HG03439 (cell line): ENCODE results near the gene POU3F1.

Source experiments
- ATAC-seq: cut with Tn5 transposase; IDR thresholded peaks from one replicate; pipeline ENCODE4 v1.9.1; 2021; ENCODE audit warnings: mild to moderate bottlenecking, moderate library complexity; ENCODE audit not compliant: unreplicated experiment

POU3F1 gene

DNA sequence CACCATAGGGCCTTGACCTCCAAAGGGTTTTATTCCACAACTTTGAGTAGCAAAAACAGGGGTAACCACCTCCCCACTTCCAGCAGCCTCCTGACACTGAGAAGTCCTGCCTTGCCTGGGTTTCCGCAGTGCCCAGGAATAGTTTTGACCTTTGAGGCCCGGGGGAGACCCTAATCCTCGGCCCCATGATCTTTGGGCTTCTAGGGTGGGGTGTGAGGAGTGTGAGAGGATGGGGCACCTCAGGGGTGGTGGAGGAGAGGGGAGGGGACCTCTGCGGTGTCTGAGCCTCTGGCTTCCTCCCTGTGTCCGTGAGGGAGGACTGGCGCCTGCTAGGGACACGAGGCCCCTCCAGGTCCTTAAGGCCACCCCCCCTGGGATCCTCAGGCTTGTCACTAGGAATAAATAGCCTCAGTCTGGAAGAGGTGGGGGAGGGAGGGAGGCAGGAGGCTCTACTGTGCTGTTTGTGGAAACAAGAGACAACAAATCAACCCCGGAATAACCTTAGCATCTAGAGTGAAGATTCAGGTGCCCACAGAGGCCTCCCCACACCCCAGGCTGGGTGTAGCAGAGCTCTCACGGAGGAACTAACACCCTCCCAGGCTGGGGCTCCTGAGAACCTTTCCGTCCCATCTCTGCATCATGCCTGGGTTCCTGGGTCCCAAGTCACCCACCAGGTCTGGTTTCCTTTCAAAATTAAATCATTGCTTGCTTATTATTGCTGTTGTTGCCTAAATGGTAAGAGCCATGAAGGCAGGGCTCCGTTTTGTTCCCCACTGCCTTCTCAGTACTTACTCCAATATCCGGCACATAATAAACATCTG, 40.4 kb downstream of the POU3F1 start:
- no peak for ATAC-seq

DNA sequence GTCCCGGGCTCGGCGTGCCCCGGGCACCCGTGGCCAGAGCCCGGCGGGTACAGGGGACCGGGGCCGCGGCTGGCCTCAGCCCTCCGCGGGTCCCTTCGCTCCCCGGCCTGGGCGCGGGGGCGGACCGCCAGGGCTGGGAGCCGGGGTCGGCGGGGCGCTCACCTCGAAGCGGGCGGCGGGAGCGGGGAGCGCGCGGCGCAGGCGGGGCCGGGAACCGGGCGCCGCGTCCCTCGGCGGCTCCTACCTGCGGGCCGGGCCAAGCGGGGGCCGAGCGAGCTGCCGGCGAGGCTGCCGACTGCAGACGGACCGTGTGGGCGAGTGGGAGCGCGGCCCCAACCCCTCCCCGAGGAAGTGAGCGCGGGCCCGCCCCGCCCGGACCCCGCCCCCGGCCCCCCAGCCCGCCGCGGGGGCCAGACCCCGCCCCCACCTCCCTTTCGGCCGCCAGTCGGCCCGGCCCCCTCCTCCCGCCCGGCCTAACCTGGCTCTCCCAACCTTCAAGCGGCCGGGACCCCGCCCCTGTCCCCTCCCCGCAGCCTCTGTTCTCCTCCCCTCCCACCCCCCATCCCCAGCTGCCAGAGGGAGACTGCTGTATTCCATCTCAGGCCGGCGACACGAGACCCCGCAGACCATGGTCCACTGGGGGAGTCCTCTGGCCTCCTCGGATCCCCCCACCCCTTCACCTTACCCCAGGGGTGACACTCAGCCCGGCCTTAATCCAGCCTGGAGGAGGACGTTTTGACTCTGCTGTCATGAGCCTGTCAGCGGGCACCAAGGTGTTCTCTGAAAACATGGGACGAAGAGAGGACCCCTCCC, 41.2 kb downstream of the POU3F1 start, which contains the start of gene FHL3:
TSS of gene FHL3 (minus strand) at position 320 of the 813 bp plus-strand sequence. CDS start 6,102 bp downstream, outside the sequence.
- ATAC-seq = no peak

DNA sequence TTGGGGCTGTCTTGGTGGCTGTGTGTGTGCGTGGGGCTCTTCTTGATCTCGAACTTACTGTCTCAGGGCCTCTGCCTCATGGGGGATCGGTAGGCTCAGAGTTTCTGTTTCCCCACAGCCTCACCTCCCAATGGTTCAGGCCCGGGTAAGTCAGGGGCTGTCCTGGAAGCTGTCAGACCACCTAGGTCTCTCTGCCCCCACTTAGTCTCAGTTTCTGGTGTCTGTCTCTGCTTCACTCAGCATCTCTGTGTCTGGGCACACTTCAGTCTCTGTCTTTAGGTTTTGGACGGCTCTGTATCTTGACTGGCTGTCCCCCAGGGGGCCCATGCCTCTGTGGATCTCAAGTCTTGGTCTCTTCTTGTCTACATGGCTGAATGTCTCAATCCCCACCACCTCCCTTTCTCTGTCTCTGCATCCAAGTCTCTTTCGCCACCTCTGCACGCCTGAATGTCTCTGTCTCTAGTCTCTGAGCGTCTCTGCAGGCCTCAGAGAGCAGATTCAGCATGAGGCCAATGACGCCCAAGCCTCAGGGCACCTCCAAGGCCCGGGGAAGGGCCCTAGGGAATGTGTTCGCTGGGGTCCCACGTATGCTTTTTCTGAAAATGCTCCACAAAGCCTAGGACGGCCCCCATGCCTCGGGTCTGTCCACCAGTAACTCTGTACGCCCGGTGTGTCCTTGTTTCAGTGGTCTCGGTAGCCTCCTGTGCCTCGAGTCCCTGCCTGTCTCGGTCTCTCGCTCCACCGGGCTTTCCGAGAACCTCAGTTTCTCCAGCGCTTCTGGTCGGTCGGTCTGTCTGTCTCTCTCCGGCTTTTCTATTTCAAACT, 42.1 kb downstream of the POU3F1 start:
- no peak for ATAC-seq

DNA sequence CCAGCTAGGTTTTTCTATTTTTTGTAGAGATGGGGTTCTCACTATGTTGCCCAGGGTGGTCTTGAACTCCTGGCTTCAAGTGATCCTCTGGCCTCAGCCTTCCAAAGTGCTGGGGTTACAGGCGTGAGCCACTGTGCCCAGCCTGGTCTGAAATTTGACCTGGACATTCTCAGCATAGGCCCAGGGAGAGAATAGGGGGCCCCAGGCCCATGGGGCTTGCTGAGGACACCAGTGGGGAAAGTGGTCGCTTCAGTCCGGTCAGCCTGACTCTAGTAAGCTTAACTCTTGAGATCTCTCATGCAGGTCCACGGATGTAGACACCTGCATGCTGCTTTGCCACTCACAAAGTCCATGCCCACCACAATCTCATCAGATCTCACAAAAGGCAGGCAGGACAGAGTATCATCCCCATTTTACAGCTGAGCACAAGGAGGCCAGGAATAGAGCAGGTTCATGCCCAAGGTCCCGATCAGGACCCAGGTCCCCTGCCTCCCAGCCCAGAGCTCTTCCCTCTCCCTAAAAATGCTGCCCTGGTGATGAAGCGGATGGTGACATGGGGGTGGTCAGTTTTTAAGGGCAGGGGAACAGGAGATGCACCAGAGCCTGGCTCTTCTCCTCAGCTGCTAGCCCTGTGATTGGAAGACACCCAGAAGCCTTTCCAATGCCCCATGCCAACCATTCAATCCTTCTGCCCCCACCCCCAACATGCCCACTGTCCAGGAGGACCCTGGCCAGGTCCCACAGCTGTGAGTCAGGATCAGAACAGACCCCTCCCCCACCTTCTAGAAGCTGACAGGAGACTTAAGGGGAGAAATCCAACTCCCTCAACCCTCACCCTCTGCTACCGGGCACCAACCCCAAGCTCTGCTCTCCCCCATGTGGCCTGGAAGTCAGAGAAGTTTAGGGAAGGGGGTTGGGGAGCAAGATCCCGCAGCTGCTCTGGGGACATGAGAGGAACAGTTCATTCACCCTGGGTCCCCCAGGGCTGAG, 43.0 kb downstream of the POU3F1 start:
- ATAC-seq = no peak

DNA sequence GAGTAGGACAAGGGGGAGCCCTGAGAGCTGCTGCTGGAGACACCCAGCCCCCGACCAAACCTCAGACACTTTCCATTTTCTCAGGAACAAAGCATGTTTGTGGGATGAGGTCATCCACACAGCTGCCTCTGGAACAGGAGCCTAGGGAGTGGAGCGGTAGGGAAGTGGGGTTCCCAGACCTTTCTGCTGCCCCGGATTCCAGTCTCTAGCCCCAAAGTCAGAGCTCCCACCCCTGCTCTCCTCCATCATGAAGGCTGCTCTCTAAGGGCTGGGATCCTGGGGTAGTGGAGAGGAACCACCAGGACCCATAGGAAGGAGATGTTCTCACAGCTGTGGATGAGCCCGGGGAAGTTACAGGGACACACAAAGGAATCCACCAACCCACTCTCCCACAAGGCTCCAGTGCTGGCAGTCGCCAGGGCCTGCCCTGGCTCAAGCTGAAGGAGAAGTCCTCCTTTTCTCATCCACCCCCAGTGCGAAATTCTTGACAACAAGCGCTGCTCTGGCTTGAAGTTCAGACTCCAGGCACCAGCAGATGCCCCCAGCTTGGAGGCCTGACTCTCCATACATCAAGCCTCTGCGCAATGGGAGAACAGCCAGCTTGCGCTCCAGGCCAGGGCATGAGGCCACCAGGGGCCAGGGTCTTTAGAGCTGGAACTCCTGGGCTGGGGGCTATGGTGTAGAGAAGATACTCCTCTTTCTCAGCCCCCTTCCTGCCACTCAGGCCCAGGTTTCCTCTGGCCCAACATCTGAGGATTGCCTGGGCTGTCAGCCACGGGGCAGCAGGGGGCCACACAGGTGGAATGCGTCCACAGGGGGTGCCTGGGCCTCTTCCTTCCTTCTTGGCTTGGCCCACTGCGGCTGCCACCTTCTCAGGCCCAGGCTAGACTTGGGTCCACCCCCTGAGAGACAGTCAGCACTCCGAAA, 45.8 kb downstream of the POU3F1 start:
- no peak for ATAC-seq

DNA sequence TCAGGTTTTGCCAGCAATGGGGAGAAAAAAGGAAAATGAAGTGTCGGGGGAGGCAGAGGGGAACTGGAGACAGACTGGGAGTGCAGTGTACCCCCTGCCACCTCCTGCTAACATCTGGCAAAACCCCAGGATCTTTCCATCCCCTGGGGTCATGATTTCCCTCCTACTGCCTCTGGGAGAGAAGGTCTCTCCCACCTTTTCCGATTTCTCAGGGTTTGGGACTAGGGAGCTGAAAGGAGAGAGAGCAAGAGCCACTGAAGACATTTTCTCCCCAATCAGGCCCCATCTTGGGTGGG, 46.4 kb downstream of the POU3F1 start:
- no peak for ATAC-seq

DNA sequence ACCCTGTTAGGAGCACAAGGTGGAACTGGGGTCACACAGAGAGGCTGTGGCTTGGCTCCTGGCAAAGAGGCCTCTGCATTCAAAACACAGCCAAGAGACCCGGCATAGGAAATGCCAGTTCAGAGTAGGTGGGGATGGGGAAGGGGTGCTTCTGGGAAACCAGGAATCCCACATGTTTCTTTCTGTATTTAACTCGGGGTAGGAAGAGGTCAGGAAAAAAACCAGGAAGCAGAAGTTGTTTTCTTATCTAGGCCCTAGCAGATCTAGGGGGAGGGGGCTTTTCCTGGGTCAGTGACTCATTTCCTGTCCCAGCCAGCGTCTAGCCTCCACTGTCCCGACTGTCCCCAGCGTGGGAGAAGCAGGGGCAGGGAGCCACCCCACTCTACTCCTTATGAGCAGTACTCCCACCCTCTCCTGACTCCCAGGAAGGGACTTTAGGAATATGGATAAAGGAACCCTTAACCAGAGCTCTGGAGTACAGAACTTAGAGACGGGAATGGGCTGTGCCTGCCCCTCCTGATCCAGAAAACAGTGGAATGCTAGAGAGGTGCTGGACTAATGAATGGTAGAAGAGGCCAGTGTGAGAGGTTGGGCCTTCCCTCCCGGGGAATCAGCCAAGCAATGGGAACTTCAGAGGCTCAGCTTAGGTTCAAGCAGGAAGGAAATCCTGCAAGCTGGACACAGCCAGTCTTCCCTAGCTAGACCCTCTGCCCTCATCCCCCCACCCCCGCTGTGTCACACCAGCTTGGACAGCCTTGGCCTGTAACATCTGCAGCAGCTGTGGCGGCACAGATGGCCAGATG, 47.0 kb downstream of the POU3F1 start:
- ATAC-seq = no peak

DNA sequence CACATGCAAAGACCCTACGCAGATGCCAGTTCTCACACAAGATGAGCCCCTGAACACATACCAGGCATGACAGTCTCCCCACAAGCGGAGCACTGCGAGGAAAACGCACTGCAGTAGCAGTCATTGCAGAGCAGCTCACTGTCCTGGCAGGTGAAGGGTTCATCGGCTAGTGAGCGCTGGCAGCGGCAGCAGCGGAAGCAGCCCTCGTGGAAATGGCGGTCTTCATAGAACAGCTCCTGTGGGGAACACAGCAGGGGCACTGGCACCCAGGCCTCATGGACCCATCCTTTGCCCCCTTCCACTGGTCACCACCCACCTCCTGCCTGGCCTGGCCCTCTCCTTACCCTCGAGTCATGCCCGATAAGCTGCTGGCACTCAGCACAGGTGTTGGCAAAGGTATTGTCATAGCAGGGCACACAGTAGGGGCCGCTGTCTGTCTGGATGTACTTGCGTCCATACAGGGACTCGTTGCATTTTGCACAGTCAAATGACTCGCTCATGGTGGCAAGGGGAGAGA, 47.6 kb downstream of the POU3F1 start:
- no peak for ATAC-seq

DNA sequence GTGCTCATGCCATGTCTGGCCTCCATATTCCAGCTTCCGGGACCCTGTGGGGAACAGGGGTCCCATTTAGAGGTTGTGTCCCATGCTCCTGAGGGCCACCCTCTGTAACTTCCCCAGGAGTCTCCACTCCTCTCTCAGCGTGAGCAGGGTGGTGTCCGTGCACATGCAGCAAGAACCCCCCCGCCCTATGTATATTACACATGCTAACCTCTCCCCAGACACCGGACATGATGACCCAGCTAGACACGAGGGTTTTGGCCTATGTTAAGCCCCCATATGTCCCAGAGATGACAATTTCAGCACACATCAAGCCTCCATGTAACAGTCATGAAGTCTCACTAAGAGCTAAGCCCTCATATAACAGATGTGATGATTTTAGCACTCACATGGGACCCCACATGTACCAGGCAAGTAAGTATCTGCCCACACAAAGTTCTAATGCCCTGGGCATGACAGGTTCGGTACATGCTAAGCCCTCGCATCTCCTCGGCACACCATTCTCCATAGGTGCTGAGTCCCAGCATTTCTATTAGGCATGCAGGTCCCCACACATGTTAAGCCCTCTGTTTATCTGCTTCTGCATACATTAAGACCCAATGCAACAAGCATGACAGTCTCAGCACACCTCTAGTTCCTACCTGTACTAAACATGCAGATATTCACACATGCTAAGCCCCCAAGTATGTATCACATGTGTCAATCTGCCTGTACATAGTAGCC, 48.3 kb downstream of the POU3F1 start:
- no peak for ATAC-seq

DNA sequence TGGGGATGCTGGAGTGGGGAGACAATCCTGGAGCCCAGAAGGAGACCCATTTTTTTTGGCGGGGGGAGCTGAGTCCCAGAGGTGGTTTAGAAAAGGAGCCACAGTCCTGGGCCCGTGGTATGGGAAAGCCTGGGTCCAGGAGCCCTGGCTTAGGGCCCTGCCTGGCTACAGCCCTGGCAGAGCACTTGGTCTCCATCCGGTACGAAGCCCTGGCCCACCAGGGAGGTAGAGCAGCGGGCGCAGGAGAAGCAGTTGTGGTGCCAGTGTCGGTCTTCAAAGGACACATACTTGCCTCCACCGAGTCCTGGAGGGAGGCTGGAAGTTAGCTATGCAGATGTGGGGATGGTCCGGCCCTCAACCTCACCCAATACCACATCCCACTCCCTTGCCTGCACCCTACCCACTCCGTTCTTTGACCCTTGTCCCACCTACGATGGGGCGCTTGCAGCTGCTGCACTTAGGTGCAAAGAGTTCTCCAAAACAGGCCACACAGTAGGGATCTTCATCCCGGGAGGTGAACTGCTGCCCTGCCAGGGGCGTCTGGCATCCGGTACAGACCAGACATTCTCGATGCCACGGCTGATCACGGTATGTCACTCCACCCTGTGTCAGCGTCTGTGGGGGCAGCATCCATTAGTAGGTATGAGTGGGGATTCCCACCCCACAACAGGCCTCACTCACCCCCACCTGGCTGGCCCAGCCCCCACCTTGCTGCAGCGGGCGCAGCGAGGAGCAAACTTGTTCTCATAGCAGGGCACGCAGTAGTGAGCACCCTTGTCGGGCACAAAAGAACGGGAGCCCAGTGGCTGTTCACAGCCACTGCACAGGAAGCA, 49.1 kb downstream of the POU3F1 start:
- ATAC-seq = no peak

DNA sequence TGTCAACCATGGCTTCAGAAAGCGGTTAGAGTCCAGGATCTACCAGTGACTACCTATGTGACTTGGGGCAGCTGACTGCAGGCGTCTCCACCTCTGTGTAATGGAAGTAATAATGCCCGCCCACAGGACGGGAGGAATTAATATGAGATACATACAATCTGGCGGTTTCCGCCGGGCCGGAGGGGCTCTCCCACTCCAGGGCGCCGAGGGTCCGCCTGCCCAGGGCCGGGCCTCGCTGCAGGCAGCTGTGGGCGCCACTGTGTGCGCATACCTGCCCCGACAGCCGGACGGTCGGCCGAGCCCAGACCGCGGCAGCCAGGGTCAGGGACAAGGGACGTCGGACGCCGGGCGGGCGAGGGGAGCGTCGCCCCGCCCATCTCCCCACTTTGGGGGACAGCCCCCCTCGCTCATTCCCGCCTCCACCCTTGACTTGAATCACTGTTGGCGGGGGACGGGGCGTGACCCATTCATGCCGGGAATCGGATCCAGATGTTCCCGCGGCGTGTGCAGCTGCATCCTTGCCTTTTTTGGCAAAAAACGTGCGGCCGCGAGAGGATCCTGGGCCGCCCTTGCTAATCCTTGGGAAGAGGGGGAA, 50.7 kb downstream of the POU3F1 start:
- no peak for ATAC-seq

DNA sequence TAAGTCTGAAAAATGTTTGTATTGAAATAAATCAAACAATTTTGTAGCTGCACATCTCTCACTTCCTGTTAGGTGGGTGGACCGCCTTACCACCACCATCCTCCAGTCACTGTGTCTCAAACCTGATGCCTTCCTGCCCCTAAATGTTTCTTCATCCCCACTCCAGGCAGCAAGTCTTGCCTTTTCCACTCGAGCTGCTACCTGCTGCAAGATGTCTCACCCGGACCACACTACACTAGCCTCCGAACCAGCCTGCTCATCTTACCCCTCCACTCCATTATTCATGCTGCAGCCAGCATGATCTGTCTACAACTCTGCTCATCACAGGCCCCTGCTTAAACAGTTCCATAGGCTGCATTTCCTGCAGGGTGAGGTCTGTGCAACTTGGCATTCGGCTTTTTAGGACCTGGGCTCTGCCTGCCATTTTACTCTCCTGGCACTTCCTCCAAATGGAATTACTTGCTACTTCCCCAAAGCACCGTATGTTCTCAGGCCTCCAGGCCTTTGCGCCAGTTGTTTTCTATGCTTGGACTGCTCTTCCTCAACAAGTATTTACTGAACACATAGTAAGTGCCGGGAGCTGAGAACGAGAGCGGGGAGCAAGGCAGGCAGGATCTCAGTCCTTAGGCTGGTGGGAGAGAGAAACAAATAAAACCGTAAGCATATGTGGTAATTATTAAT, 51.6 kb downstream of the POU3F1 start:
- no peak for ATAC-seq
